Body of pancreas (tissue), 4 donors: ENCODE results near the gene EPB41L5.
"Not testable (repeated sequence)": the region's sequence is repeated elsewhere in the genome, so short reads cannot be mapped to it uniquely, and the experiment has no call there.

ENCODE experiments used
- CTCF ChIP-seq, 7 experiments: fragments of 450-650 bp in 4 of 7; fragments of 200-600 bp in 3 of 7; sonication (generic) in 3 of 7; IDR thresholded peaks; one replicate each; pipeline ENCODE4 v1.5.1; 2016 to 2019; ENCODE audit warnings: antibody characterized with exemption in 7 of 7
- POLR2A ChIP-seq, 3 donors: fragments of 450-650 bp; IDR thresholded peaks; one replicate each; pipeline ENCODE4 v1.6.1; 2016; ENCODE audit warnings: antibody characterized with exemption in 3 of 3, mild to moderate bottlenecking in 2 of 3

- TF ChIP-seq CTCF, POLR2A (IDR thresholded peaks at IDR 0.05): not testable (repeated sequence)
Observed at GRCh38 chr2:119996896-119997891, 15.7 kb upstream of the EPB41L5 start.
